ENCODE measurements around the gene DIRAS3.

DIRAS3 gene

DNA sequence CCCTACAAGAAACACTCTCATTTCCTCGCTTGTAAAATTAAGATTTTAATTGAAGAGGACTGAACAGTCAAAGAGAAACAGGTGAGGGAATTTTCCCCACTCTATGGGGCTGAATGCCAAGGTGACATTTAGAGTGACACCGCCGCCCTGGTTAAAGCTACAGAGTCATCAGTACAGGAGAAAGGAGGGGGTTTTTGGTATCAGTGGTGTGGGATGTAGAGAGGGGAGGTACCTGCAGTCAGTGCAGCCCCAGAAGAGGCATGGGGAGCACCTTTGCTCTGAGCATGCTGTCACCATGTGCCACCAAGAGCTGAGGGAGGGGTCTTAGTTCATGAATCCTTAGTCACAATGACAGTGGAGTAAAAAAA lies 2.8 kb downstream of the DIRAS3 start:
- Histone ChIP-seq H3K4me1 (ENCODE audit: insufficient read depth, low read length, severe bottlenecking) (no peaks in the 10 kb centered on the region), H3K27ac (ENCODE audit: low read depth, low read length, poor library complexity, severe bottlenecking) (no peak overlapping the region), H3F3A (ENCODE audit: insufficient read depth, low read length) (no peaks in the 10 kb centered on the region), H2AFZ (ENCODE audit: low read length) (no peak overlapping the region), H3K4me2 (ENCODE audit: low read length) (no peak overlapping the region), H4K20me1 (ENCODE audit: insufficient read depth, low read length) (no peaks in the 10 kb centered on the region), H3K9me2 (ENCODE audit: low read depth, low read length) (no peaks in the 10 kb centered on the region), H3K36me3 (ENCODE audit: insufficient read depth, low read length) (no peaks in the 10 kb centered on the region), H3K9ac (ENCODE audit: low read length) (no peak overlapping the region), H3K27me3 (ENCODE audit: insufficient read depth, low read length) (no peaks in the 10 kb centered on the region), H3K9me3 (ENCODE audit: low read length) (no peaks in the 10 kb centered on the region), H3K79me2 (ENCODE audit: insufficient read depth, low read length) (no peaks in the 10 kb centered on the region), H3K4me3 (ENCODE audit: low read depth, low read length, poor library complexity, severe bottlenecking) (no peak overlapping the region)
- TF ChIP-seq, protein P1, sequence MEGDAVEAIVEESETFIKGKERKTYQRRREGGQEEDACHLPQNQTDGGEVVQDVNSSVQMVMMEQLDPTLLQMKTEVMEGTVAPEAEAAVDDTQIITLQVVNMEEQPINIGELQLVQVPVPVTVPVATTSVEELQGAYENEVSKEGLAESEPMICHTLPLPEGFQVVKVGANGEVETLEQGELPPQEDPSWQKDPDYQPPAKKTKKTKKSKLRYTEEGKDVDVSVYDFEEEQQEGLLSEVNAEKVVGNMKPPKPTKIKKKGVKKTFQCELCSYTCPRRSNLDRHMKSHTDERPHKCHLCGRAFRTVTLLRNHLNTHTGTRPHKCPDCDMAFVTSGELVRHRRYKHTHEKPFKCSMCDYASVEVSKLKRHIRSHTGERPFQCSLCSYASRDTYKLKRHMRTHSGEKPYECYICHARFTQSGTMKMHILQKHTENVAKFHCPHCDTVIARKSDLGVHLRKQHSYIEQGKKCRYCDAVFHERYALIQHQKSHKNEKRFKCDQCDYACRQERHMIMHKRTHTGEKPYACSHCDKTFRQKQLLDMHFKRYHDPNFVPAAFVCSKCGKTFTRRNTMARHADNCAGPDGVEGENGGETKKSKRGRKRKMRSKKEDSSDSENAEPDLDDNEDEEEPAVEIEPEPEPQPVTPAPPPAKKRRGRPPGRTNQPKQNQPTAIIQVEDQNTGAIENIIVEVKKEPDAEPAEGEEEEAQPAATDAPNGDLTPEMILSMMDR (IDR thresholded peaks at IDR 0.05; ENCODE audit: low read length), result no peak
- TF ChIP-seq EZH2 (IDR thresholded peaks at IDR 0.05; ENCODE audit: borderline replicate concordance, low read length), result no peak

DNA sequence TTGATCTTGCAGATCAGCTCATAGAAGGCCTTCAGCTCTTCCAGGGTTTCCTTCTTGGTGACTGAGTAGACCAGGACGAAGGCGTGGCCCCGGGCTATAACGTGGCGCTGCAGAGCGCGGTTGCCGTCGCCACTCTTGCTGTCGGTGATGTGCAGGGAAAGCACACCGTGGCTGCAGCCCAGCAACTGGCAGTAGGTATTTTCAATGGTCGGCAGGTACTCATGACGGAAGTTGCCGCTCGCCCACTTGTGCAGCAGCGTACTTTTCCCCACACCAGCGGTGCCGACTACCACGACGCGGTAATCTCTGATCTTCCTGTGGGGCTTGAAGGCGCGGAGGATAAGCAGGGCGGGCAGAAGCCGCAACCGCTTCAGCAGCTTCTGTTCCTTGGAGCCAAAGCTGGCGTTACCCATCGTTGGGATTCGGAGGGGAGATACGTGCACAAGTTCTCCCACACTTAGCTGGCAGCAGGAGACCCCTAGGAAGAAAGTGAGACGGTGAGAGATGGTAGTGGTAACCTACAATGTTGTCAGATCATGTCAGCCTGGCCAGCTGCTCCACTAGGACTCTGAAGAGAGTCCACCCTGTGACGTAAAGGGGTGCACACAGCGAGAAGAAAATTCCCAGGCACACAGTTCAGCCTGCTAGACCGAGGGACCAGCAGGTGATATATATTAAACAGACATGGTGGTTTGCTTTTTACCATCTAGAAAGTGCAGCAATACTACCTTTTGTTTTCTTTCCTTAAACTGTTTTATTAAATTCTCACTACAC lies 3.4 kb downstream of the DIRAS3 start:
- H3K4me3 ChIP-seq (ENCODE audit: low read depth, low read length, poor library complexity, severe bottlenecking), result no peak overlapping the region
- TF ChIP-seq EZH2 (IDR thresholded peaks at IDR 0.05; ENCODE audit: borderline replicate concordance, low read length), result no peak
- TF ChIP-seq, protein P1 (IDR thresholded peaks at IDR 0.05; ENCODE audit: low read length), result no peak

DNA sequence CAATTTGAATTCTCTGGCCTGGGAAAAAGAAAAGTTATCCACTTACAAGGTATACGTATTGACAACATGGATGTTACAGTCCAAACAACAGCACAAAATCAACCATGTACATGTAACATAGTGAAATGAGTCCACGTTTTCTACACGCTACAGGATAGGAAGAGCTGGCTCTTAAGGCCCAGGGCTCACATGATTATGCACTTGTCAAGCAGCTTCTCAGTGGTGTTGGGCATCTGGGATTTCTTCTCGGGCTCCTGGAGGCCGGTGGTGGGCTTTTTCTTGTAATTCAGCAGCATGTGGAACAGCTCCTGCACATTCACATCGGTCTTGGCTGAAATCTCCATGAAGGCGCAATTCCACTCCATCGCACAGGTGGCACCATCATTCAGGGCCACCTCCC lies 4.0 kb downstream of the DIRAS3 start:
- no peak overlapping the region for H2AFZ ChIP-seq (ENCODE audit: low read length)
- no peaks in the 10 kb centered on the region for H4K20me1 ChIP-seq (ENCODE audit: insufficient read depth, low read length)
- no peak overlapping the region for H3K9ac ChIP-seq (ENCODE audit: low read length)
- H3K36me3 ChIP-seq (ENCODE audit: insufficient read depth, low read length), result no peaks in the 10 kb centered on the region
- H3K9me2 ChIP-seq (ENCODE audit: low read depth, low read length), result no peaks in the 10 kb centered on the region
- H3K4me3 ChIP-seq (ENCODE audit: low read depth, low read length, poor library complexity, severe bottlenecking), result no peak overlapping the region
- H3K4me2 ChIP-seq (ENCODE audit: low read length), result no peak overlapping the region
- H3K27me3 ChIP-seq (ENCODE audit: insufficient read depth, low read length), result no peaks in the 10 kb centered on the region
- H3F3A ChIP-seq (ENCODE audit: insufficient read depth, low read length), result no peaks in the 10 kb centered on the region
- H3K27ac ChIP-seq (ENCODE audit: low read depth, low read length, poor library complexity, severe bottlenecking), result no peak overlapping the region
- TF ChIP-seq, protein P1 (IDR thresholded peaks at IDR 0.05; ENCODE audit: low read length), result no peak
- no peak for TF ChIP-seq EZH2 (IDR thresholded peaks at IDR 0.05; ENCODE audit: borderline replicate concordance, low read length)
- no peaks in the 10 kb centered on the region for H3K9me3 ChIP-seq (ENCODE audit: low read length)
- no peaks in the 10 kb centered on the region for H3K4me1 ChIP-seq (ENCODE audit: insufficient read depth, low read length, severe bottlenecking)
- H3K79me2 ChIP-seq (ENCODE audit: insufficient read depth, low read length), result no peaks in the 10 kb centered on the region

More for the DNA sequence above, 3.4 kb downstream of the DIRAS3 start:
- no peaks in the 10 kb centered on the region for H3K79me2 ChIP-seq (ENCODE audit: insufficient read depth, low read length)
- no peak overlapping the region for H2AFZ ChIP-seq (ENCODE audit: low read length)
- H3K4me2 ChIP-seq (ENCODE audit: low read length), result no peak overlapping the region
- no peaks in the 10 kb centered on the region for H3K9me2 ChIP-seq (ENCODE audit: low read depth, low read length)
- H3K27ac ChIP-seq (ENCODE audit: low read depth, low read length, poor library complexity, severe bottlenecking), result no peak overlapping the region
- H3K36me3 ChIP-seq (ENCODE audit: insufficient read depth, low read length), result no peaks in the 10 kb centered on the region
- no peaks in the 10 kb centered on the region for H3K4me1 ChIP-seq (ENCODE audit: insufficient read depth, low read length, severe bottlenecking)
- no peaks in the 10 kb centered on the region for H3F3A ChIP-seq (ENCODE audit: insufficient read depth, low read length)
- no peak overlapping the region for H3K9ac ChIP-seq (ENCODE audit: low read length)
- H3K27me3 ChIP-seq (ENCODE audit: insufficient read depth, low read length), result no peaks in the 10 kb centered on the region
- H3K9me3 ChIP-seq (ENCODE audit: low read length), result no peaks in the 10 kb centered on the region
- H4K20me1 ChIP-seq (ENCODE audit: insufficient read depth, low read length), result no peaks in the 10 kb centered on the region

Measured in OCI-LY1 (cell line).